ENCODE measurements around the gene USP3. TPM values are rescaled to one million over a fixed set of nuclear protein-coding genes. Genes with fewer than 3 reads are reported as not detected.

USP3 gene
- total and polyA plus RNA-seq, 2 of the 13 experiments (the other 11 are each of a cell fraction or from before 2014, with no cell fraction given) = 14.3 to 61.2 TPM

DNA sequence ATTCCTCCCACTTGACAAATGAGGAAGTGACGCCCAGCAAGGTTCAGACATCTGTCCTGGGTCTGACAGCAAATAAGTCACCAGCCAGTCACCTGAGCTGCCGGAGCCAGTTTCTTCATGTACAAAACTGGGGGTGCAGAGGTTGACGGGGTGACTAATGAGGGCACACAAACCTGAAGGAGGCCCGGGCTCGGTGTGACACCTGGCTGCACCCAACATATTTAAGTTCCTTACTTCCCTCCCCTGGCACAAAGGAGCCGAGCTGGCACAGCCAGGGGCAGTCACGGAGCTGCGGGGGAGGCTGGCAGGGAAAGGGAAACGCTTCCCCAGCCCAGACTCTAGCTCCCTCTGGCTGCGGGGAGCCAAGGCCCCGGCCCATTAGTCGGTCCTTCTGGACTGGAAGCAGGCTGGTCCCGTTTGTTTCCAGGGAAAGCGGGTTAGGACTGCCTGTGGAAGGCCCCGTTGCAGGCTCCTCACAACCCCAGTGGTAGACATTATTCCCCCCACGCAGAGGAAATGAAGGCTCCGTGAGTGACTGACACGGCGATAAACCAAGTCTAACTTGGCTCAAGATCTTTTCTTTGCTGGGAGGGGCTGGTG is 95.1 kb downstream of the USP3 start (continued):
- TF ChIP-seq XBP1 (CRISPR knock-in tag; IDR thresholded peaks at IDR 0.05) = no peak
- TF ChIP-seq ETV5 (CRISPR knock-in tag; IDR thresholded peaks at IDR 0.05; ENCODE audit: borderline replicate concordance) = no peak
- TF ChIP-seq NFIC (IDR thresholded peaks at IDR 0.05; ENCODE audit: low read length) = no peak
- no peak for TF ChIP-seq ZKSCAN8 (CRISPR knock-in tag; IDR thresholded peaks at IDR 0.05; ENCODE audit: borderline replicate concordance)
- 0 out of 2 replicates have a peak, but pooled peaks have one; percentile 33 for TF ChIP-seq ZNF761 (CRISPR knock-in tag; conservative IDR thresholded peaks at IDR 0.05)
- TF ChIP-seq HNF4G (IDR thresholded peaks at IDR 0.05; ENCODE audit: borderline replicate concordance, low read depth, low read length) = no peak
- no peak for TF ChIP-seq HNF4G (CRISPR knock-in tag; IDR thresholded peaks at IDR 0.05; ENCODE audit: borderline replicate concordance, low read depth)
- TF ChIP-seq, protein P1, sequence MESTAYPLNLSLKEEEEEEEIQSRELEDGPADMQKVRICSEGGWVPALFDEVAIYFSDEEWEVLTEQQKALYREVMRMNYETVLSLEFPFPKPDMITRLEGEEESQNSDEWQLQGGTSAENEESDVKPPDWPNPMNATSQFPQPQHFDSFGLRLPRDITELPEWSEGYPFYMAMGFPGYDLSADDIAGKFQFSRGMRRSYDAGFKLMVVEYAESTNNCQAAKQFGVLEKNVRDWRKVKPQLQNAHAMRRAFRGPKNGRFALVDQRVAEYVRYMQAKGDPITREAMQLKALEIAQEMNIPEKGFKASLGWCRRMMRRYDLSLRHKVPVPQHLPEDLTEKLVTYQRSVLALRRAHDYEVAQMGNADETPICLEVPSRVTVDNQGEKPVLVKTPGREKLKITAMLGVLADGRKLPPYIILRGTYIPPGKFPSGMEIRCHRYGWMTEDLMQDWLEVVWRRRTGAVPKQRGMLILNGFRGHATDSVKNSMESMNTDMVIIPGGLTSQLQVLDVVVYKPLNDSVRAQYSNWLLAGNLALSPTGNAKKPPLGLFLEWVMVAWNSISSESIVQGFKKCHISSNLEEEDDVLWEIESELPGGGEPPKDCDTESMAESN (CRISPR knock-in tag; conservative IDR thresholded peaks at IDR 0.05) = peak; percentile 61; the same call in 1 of the 2 replicates
- TF ChIP-seq ZNF253 (CRISPR knock-in tag; IDR thresholded peaks at IDR 0.05; ENCODE audit: borderline replicate concordance) = no peak
- no peak for TF ChIP-seq ZFP82 (CRISPR knock-in tag; IDR thresholded peaks at IDR 0.05; ENCODE audit: borderline replicate concordance)
- TF ChIP-seq ZSCAN21 (CRISPR knock-in tag; IDR thresholded peaks at IDR 0.05; ENCODE audit: borderline replicate concordance) = no peak
- no peak for TF ChIP-seq ZNF446 (CRISPR knock-in tag; IDR thresholded peaks at IDR 0.05)
- TF ChIP-seq ZNF557 (CRISPR knock-in tag; IDR thresholded peaks at IDR 0.05) = 0 out of 2 replicates have a peak, but pooled peaks have one; percentile 67
- TF ChIP-seq MED1 (CRISPR knock-in tag; IDR thresholded peaks at IDR 0.05) = 0 out of 2 replicates have a peak, but pooled peaks have one; percentile 29
- no peak for TF ChIP-seq ZSCAN20 (CRISPR knock-in tag; IDR thresholded peaks at IDR 0.05; ENCODE audit: borderline replicate concordance)
- no peak for TF ChIP-seq JDP2 (CRISPR knock-in tag; IDR thresholded peaks at IDR 0.05; ENCODE audit: borderline replicate concordance)
- TF ChIP-seq FLYWCH1 (CRISPR knock-in tag; IDR thresholded peaks at IDR 0.05) = no peak
- TF ChIP-seq NFE2L2 (IDR thresholded peaks at IDR 0.05; ENCODE audit: low read length) = no peak
- no peak for TF ChIP-seq HCFC1 (IDR thresholded peaks at IDR 0.05; ENCODE audit: low read depth, low read length)
- no peak for TF ChIP-seq ZKSCAN1 (IDR thresholded peaks at IDR 0.05; ENCODE audit: low read length)
- no peak for TF ChIP-seq KLF16 (CRISPR knock-in tag; IDR thresholded peaks at IDR 0.05)
- TF ChIP-seq, protein P2, sequence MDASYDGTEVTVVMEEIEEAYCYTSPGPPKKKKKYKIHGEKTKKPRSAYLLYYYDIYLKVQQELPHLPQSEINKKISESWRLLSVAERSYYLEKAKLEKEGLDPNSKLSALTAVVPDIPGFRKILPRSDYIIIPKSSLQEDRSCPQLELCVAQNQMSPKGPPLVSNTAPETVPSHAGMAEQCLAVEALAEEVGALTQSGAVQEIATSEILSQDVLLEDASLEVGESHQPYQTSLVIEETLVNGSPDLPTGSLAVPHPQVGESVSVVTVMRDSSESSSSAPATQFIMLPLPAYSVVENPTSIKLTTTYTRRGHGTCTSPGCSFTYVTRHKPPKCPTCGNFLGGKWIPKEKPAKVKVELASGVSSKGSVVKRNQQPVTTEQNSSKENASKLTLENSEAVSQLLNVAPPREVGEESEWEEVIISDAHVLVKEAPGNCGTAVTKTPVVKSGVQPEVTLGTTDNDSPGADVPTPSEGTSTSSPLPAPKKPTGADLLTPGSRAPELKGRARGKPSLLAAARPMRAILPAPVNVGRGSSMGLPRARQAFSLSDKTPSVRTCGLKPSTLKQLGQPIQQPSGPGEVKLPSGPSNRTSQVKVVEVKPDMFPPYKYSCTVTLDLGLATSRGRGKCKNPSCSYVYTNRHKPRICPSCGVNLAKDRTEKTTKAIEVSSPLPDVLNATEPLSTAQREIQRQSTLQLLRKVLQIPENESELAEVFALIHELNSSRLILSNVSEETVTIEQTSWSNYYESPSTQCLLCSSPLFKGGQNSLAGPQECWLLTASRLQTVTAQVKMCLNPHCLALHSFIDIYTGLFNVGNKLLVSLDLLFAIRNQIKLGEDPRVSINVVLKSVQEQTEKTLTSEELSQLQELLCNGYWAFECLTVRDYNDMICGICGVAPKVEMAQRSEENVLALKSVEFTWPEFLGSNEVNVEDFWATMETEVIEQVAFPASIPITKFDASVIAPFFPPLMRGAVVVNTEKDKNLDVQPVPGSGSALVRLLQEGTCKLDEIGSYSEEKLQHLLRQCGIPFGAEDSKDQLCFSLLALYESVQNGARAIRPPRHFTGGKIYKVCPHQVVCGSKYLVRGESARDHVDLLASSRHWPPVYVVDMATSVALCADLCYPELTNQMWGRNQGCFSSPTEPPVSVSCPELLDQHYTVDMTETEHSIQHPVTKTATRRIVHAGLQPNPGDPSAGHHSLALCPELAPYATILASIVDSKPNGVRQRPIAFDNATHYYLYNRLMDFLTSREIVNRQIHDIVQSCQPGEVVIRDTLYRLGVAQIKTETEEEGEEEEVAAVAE (CRISPR knock-in tag; IDR thresholded peaks at IDR 0.05; ENCODE audit: borderline replicate concordance) = no peak
- TF ChIP-seq, protein P3, sequence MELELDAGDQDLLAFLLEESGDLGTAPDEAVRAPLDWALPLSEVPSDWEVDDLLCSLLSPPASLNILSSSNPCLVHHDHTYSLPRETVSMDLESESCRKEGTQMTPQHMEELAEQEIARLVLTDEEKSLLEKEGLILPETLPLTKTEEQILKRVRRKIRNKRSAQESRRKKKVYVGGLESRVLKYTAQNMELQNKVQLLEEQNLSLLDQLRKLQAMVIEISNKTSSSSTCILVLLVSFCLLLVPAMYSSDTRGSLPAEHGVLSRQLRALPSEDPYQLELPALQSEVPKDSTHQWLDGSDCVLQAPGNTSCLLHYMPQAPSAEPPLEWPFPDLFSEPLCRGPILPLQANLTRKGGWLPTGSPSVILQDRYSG (CRISPR knock-in tag; IDR thresholded peaks at IDR 0.05) = no peak
- 0 out of 2 replicates have a peak, but pooled peaks have one; percentile 22 for TF ChIP-seq SAP130 (CRISPR knock-in tag; IDR thresholded peaks at IDR 0.05; ENCODE audit: low read depth)
- TF ChIP-seq CENPT (CRISPR knock-in tag; IDR thresholded peaks at IDR 0.05; ENCODE audit: low read depth) = no peak

Measured in HepG2 (cell line).